Measurements from ENCODE around the gene TOLLIP. TPM values are rescaled to one million over a fixed set of nuclear protein-coding genes. Genes with fewer than 3 reads are reported as not detected.

Gene TOLLIP
- total RNA-seq, 1 experiment from 2014 or later: 53.4 TPM

DNA sequence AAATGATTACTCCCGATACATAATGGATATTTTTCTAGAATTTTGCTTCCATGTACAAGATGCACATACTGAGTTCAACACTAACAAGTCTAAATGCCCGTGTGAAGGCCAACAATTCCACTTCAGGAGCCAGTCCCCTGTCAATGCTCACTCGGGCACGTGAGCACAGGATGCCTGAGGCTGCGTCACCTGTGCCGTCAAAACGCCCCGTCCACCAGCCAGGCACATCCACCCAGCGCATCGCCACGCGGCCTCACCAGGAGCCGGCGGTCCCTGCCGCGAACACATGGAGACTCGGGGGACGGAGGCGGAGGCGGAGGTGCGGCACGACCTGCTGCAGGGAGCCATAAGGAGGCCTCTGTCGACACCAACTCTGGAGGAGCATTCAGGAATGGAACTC, 9.8 kb downstream of the TOLLIP start:
- intact Hi-C loops (cut with micrococcal nuclease; ENCODE audit: unreplicated experiment): loop anchor here (10.0 kb wide), 1 partner anchor 215 kb away; no protein-coding TSS in a partner anchor
- CTCF ChIA-PET: no interaction called here

DNA sequence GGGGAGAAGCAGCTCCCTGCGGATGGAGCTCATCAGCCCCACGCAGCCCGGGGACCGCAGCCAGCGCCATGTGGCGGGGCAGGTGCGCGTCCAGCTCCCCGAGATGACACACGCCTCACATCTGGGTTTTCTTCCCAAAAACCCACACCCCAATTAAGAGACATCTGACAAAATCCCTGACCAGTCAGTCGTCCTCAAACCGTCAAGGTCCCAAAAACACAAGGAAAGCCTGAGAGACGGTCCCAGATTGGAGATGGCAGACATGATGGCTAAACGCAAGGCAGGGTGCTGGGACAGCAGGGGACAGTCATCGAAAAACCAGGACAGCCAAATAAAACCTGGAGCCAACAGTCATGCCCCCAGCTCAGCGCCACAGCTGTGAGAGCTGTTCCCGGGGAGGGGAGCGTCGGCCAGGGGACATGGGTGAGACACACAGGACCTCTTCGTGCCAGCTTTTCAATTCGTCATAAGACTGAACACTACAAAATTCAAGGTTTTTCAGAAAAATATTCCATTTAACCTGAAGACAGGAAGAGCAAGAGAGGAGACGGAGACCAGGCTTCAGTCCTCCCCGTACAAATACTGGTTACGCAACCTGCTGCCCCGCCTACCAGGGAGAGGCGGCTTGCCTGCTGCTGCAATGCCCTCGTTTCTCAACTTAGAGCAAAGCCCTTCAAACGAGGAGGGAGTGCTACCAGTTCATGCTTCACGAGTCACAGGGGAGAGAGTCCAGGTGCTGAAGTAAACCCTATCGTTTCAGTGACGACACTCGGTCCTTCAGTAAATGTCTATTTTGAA, 10.5 kb downstream of the TOLLIP start:
- intact Hi-C loops (cut with micrococcal nuclease; ENCODE audit: unreplicated experiment): no loop called here
- H3K27ac Mint-ChIP-seq (ENCODE audit: unreplicated experiment): no peak overlapping the region
- H3K4me1 Mint-ChIP-seq (ENCODE audit: low read depth, unreplicated experiment): peaks cover 25% of the 10 kb centered on the region
- no peaks in the 10 kb centered on the region for H3K27me3 Mint-ChIP-seq (ENCODE audit: unreplicated experiment)
- no peak overlapping the region for H3K4me3 Mint-ChIP-seq (ENCODE audit: low read depth, unreplicated experiment)
- TF ChIP-seq CTCF (IDR thresholded peaks at IDR 0.05; ENCODE audit: unreplicated experiment): no peak
- peak; percentile 71 for DNase-seq
- H3K9me3 Mint-ChIP-seq (ENCODE audit: low read depth, unreplicated experiment): no peaks in the 10 kb centered on the region
- CTCF ChIA-PET: interaction anchor here (1.0 kb wide), 1 partner anchor 12 kb away, joined by 3 read pairs; no protein-coding TSS in a partner anchor
- H3K36me3 Mint-ChIP-seq (ENCODE audit: insufficient read depth, unreplicated experiment): peaks cover 18% of the 10 kb centered on the region
- no TSS peak for BruUV-seq (replicated peaks)

More for the DNA sequence above, 9.8 kb downstream of the TOLLIP start:
- Mint-ChIP-seq H3K9me3 (ENCODE audit: low read depth, unreplicated experiment) (no peaks in the 10 kb centered on the region), H3K27me3 (ENCODE audit: unreplicated experiment) (no peaks in the 10 kb centered on the region), H3K36me3 (ENCODE audit: insufficient read depth, unreplicated experiment) (peaks cover 24% of the 10 kb centered on the region), H3K27ac (ENCODE audit: unreplicated experiment) (no peak overlapping the region), H3K4me1 (ENCODE audit: low read depth, unreplicated experiment) (peaks cover 32% of the 10 kb centered on the region), H3K4me3 (ENCODE audit: low read depth, unreplicated experiment) (no peak overlapping the region)
- no peak for DNase-seq
- no peak for TF ChIP-seq CTCF (IDR thresholded peaks at IDR 0.05; ENCODE audit: unreplicated experiment)
- no TSS peak for BruUV-seq (replicated peaks)

- DNase-seq: no peak
- intact Hi-C loops (cut with micrococcal nuclease; ENCODE audit: unreplicated experiment): no loop called here
- Mint-ChIP-seq H3K4me1 (ENCODE audit: low read depth, unreplicated experiment) (peaks cover 14% of the 10 kb centered on the region), H3K27me3 (ENCODE audit: unreplicated experiment) (no peaks in the 10 kb centered on the region), H3K4me3 (ENCODE audit: low read depth, unreplicated experiment) (no peak overlapping the region), H3K27ac (ENCODE audit: unreplicated experiment) (no peak overlapping the region), H3K9me3 (ENCODE audit: low read depth, unreplicated experiment) (no peaks in the 10 kb centered on the region), H3K36me3 (ENCODE audit: insufficient read depth, unreplicated experiment) (peaks cover 15% of the 10 kb centered on the region)
- TF ChIP-seq CTCF (IDR thresholded peaks at IDR 0.05; ENCODE audit: unreplicated experiment): no peak
- BruUV-seq (replicated peaks): no TSS peak
- CTCF ChIA-PET: interaction anchor here (1.0 kb wide), 1 partner anchor 13 kb away, joined by 3 read pairs; no protein-coding TSS in a partner anchor
Observed at GRCh38 chr11:1297576-1298473, 11.6 kb downstream of the TOLLIP start.

GRCh38 chr11:1297011-1297575, 12.3 kb downstream of the TOLLIP start:
- Mint-ChIP-seq H3K27me3 (ENCODE audit: unreplicated experiment) (no peaks in the 10 kb centered on the region), H3K4me3 (ENCODE audit: low read depth, unreplicated experiment) (no peak overlapping the region), H3K9me3 (ENCODE audit: low read depth, unreplicated experiment) (no peaks in the 10 kb centered on the region), H3K36me3 (ENCODE audit: insufficient read depth, unreplicated experiment) (peaks cover 15% of the 10 kb centered on the region), H3K27ac (ENCODE audit: unreplicated experiment) (no peak overlapping the region), H3K4me1 (ENCODE audit: low read depth, unreplicated experiment) (peaks cover 10% of the 10 kb centered on the region)
- DNase-seq: no peak
- BruUV-seq (replicated peaks): no TSS peak
- CTCF ChIA-PET: no interaction called here
- intact Hi-C loops (cut with micrococcal nuclease; ENCODE audit: unreplicated experiment): no loop called here
- TF ChIP-seq CTCF (IDR thresholded peaks at IDR 0.05; ENCODE audit: unreplicated experiment): no peak
